Measurements from ENCODE around the gene MAPK1.

MAPK1 gene

GRCh38 chr22:21735200-21736083 is 132.0 kb downstream of the MAPK1 start, which contains the start of gene YPEL1:
YPEL1 (minus strand) TSS chr22:21735794; CDS start chr22:21710744, 25,050 bp downstream.
- Histone ChIP-seq H3K4me1 (ENCODE audit: control insufficient read depth, insufficient read depth, low read length) (no peaks in the 10 kb centered on the region), H3K9me3 (ENCODE audit: control insufficient read depth, insufficient read depth, low read depth, low read length) (no peaks in the 10 kb centered on the region), H3K27ac (ENCODE audit: extremely low read depth, low read depth, low read length) (peak within 1 kb of the TSS; percentile 55), H3K36me3 (ENCODE audit: control insufficient read depth in 2 of 2, insufficient read depth in 1 of 2, low read length in 2 of 2) (no peaks in the 10 kb centered on the region), H3K4me3 (ENCODE audit: low read depth, low read length) (peak within 1 kb of the TSS; percentile 44)
- CTCF ChIA-PET: no interaction called here
- POLR2A ChIA-PET: interaction anchor here (0.5 to 1.9 kb wide), 16 partner anchors 12 to 634 kb away, joined by 3 to 12 read pairs (median 3); no protein-coding TSS in a partner anchor
- TF ChIP-seq CTCF (tag by site-specific recombination; IDR thresholded peaks at IDR 0.05) (no peak), ZNF366 (tag by site-specific recombination; conservative IDR thresholded peaks at IDR 0.05) (peak; percentile 49; the same call in 1 of the 2 replicates), ZNF777 (tag by site-specific recombination; IDR thresholded peaks at IDR 0.05; ENCODE audit: borderline replicate concordance) (no peak), PRDM10 (tag by site-specific recombination; IDR thresholded peaks at IDR 0.05) (peak; percentile 46; the same call in 1 of the 2 replicates), GLIS2 (tag by site-specific recombination; IDR thresholded peaks at IDR 0.05) (0 out of 2 replicates have a peak, but pooled peaks have one; percentile 11), ZNF146 (tag by site-specific recombination; IDR thresholded peaks at IDR 0.05) (no peak), ZSCAN23 (tag by site-specific recombination; IDR thresholded peaks at IDR 0.05) (no peak), YY2 (tag by site-specific recombination; IDR thresholded peaks at IDR 0.05) (no peak), ZNF221 (tag by site-specific recombination; IDR thresholded peaks at IDR 0.05; ENCODE audit: borderline replicate concordance) (no peak), SCRT2 (tag by site-specific recombination; IDR thresholded peaks at IDR 0.05) (peak; percentile 98), SALL2 (tag by site-specific recombination; IDR thresholded peaks at IDR 0.05; ENCODE audit: borderline replicate concordance) (no peak), ZNF571 (tag by site-specific recombination; IDR thresholded peaks at IDR 0.05) (no peak), ZNF768 (tag by site-specific recombination; IDR thresholded peaks at IDR 0.05) (no peak), ZNF645 (tag by site-specific recombination; IDR thresholded peaks at IDR 0.05) (no peak), ZNF274 (IDR thresholded peaks at IDR 0.05; ENCODE audit: low read length) (no peak), ZNF274 (tag by site-specific recombination; IDR thresholded peaks at IDR 0.05; ENCODE audit: borderline replicate concordance) (no peak), ZNF280D (tag by site-specific recombination; IDR thresholded peaks at IDR 0.05) (no peak), ZNF26 (tag by site-specific recombination; IDR thresholded peaks at IDR 0.05) (no peak), ZBTB21 (tag by site-specific recombination; IDR thresholded peaks at IDR 0.05) (no peak)
- TF ChIP-seq, protein P1, sequence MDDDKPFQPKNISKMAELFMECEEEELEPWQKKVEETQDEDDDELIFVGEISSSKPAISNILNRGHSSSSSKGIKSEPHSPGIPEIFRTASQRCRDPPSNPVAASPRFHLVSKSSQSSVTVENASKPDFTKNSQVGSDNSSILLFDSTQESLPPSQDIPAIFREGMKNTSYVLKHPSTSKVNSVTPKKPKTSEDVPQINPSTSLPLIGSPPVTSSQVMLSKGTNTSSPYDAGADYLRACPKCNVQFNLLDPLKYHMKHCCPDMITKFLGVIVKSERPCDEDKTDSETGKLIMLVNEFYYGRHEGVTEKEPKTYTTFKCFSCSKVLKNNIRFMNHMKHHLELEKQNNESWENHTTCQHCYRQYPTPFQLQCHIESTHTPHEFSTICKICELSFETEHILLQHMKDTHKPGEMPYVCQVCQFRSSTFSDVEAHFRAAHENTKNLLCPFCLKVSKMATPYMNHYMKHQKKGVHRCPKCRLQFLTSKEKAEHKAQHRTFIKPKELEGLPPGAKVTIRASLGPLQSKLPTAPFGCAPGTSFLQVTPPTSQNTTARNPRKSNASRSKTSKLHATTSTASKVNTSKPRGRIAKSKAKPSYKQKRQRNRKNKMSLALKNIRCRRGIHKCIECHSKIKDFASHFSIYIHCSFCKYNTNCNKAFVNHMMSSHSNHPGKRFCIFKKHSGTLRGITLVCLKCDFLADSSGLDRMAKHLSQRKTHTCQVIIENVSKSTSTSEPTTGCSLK (tag by site-specific recombination; IDR thresholded peaks at IDR 0.05): no peak
- TF ChIP-seq, protein P2, sequence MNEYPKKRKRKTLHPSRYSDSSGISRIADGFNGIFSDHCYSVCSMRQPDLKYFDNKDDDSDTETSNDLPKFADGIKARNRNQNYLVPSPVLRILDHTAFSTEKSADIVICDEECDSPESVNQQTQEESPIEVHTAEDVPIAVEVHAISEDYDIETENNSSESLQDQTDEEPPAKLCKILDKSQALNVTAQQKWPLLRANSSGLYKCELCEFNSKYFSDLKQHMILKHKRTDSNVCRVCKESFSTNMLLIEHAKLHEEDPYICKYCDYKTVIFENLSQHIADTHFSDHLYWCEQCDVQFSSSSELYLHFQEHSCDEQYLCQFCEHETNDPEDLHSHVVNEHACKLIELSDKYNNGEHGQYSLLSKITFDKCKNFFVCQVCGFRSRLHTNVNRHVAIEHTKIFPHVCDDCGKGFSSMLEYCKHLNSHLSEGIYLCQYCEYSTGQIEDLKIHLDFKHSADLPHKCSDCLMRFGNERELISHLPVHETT (tag by site-specific recombination; IDR thresholded peaks at IDR 0.05): no peak

Measured in HEK293 (cell line).